Neural crest cell (in vitro differentiated cells): Measurements from ENCODE around the gene VDAC2. TPM values are rescaled to one million over a fixed set of nuclear protein-coding genes. Genes with fewer than 3 reads are reported as not detected.

ENCODE experiments used
- DNase-seq: peaks from one replicate; pipeline ENCODE4 v3.0.0; 2021; ENCODE audit warnings: low read depth, mixed read lengths, low spot score
- H3K27ac Mint-ChIP-seq: one replicate; pipeline ENCODE4 v1.8.0; 2021; ENCODE audit warnings: mild to moderate bottlenecking, mixed read lengths; ENCODE audit not compliant: unreplicated experiment
- H3K27me3 Mint-ChIP-seq: 2 replicates; pipeline ENCODE4 v1.8.0; 2021; ENCODE audit warnings: low read depth, mild to moderate bottlenecking, mixed read lengths
- H3K36me3 Mint-ChIP-seq: 2 replicates; pipeline ENCODE4 v1.8.0; 2021; ENCODE audit warnings: low read depth, mild to moderate bottlenecking, mixed read lengths
- H3K4me1 Mint-ChIP-seq: 2 replicates; pipeline ENCODE4 v1.8.0; 2021; ENCODE audit warnings: mixed read lengths
- H3K4me3 Mint-ChIP-seq: one replicate; pipeline ENCODE4 v1.8.0; 2021; ENCODE audit warnings: mild to moderate bottlenecking, mixed read lengths
- H3K9me3 Mint-ChIP-seq: 2 replicates; pipeline ENCODE4 v1.8.0; 2021; ENCODE audit warnings: mixed read lengths
- CTCF ChIP-seq: fragments of 200-600 bp; sonication (generic); conservative IDR thresholded peaks from 2 replicates; pipeline ENCODE4 v1.5.0; 2021; ENCODE audit warnings: antibody characterized with exemption, mild to moderate bottlenecking
- total RNA-seq: library from RNA; stranded (reverse); gene quantifications from 2 replicates; pipeline ENCODE4 v1.2.1, GENCODE V29; 2021

VDAC2 gene
- total RNA-seq, 1 donor from 2014 or later, result 202 TPM

GRCh38 chr10:75228278-75228677 is 17.7 kb downstream of the VDAC2 start:
- Mint-ChIP-seq H3K36me3 (peaks cover 15% of the 10 kb centered on the region), H3K4me1 (peaks cover 40% of the 10 kb centered on the region), H3K4me3 (no peak overlapping the region)

GRCh38 chr10:75228834-75229233 is 18.2 kb downstream of the VDAC2 start:
- TF ChIP-seq CTCF, result no peak
- no peaks in the 10 kb centered on the region for H3K9me3 Mint-ChIP-seq
- peaks cover 15% of the 10 kb centered on the region for H3K36me3 Mint-ChIP-seq
- no peak for DNase-seq
- H3K27ac Mint-ChIP-seq, result no peak overlapping the region
- no peak overlapping the region for H3K4me3 Mint-ChIP-seq
- peaks cover 43% of the 10 kb centered on the region for H3K4me1 Mint-ChIP-seq
- H3K27me3 Mint-ChIP-seq, result no peaks in the 10 kb centered on the region

More at GRCh38 chr10:75228278-75228677, 17.7 kb downstream of the VDAC2 start:
- Mint-ChIP-seq H3K27ac (no peak overlapping the region), H3K9me3 (no peaks in the 10 kb centered on the region), H3K27me3 (no peaks in the 10 kb centered on the region)
- TF ChIP-seq CTCF, result no peak
- DNase-seq, result no peak

- H3K9me3 Mint-ChIP-seq, result no peaks in the 10 kb centered on the region
- DNase-seq, result no peak
- no peak for TF ChIP-seq CTCF
- H3K27ac Mint-ChIP-seq, result no peak overlapping the region
- H3K27me3 Mint-ChIP-seq, result no peaks in the 10 kb centered on the region
- peaks cover 15% of the 10 kb centered on the region for H3K36me3 Mint-ChIP-seq
- H3K4me1 Mint-ChIP-seq, result peaks cover 32% of the 10 kb centered on the region
- H3K4me3 Mint-ChIP-seq, result no peak overlapping the region
Observed at GRCh38 chr10:75229971-75230370, 19.4 kb downstream of the VDAC2 start.

- H3K4me1 Mint-ChIP-seq, result peaks cover 25% of the 10 kb centered on the region
- peaks cover 15% of the 10 kb centered on the region for H3K36me3 Mint-ChIP-seq
- H3K27me3 Mint-ChIP-seq, result no peaks in the 10 kb centered on the region
- H3K4me3 Mint-ChIP-seq, result peak overlapping the region; percentile 56
- peak; percentile 94 for TF ChIP-seq CTCF
- H3K9me3 Mint-ChIP-seq, result no peaks in the 10 kb centered on the region
- H3K27ac Mint-ChIP-seq, result no peak overlapping the region
- DNase-seq, result peak; percentile 88
Observed at GRCh38 chr10:75230600-75231038, 20.0 kb downstream of the VDAC2 start.

- Mint-ChIP-seq H3K36me3 (peaks cover 15% of the 10 kb centered on the region), H3K4me3 (peak overlapping the region; percentile 71), H3K27me3 (no peaks in the 10 kb centered on the region), H3K9me3 (no peaks in the 10 kb centered on the region), H3K4me1 (peaks cover 18% of the 10 kb centered on the region), H3K27ac (no peak overlapping the region)
- no peak for DNase-seq
- no peak for TF ChIP-seq CTCF
Observed at GRCh38 chr10:75231672-75232581, 21.3 kb downstream of the VDAC2 start.
